NCI-H1092 treated with DMSO at 0.1 percent for 48 hours (cell line): ENCODE data around the gene CACNB3.
"Not testable (repeated sequence)": the region's sequence is repeated elsewhere in the genome, so short reads cannot be mapped to it uniquely, and the experiment has no call there.

Source experiments
- DNase-seq: peaks from one replicate; lab custom pipeline; 2025; lab: John Stamatoyannopoulos, UW

Gene CACNB3

GRCh38 chr12:48854932-48855331, 36.6 kb downstream of the CACNB3 start:
- not testable (repeated sequence) for DNase-seq

- DNase-seq = no peak
These were observed 38.1 kb downstream of the CACNB3 start for GRCh38 chr12:48856379-48856778.

GRCh38 chr12:48857278-48857994, 39.1 kb downstream of the CACNB3 start:
- DNase-seq = no peak

GRCh38 chr12:48858043-48858442, 39.7 kb downstream of the CACNB3 start:
- no peak for DNase-seq

GRCh38 chr12:48859607-48860006, 41.3 kb downstream of the CACNB3 start:
- no peak for DNase-seq

- DNase-seq = not testable (repeated sequence)
These were observed 41.9 kb downstream of the CACNB3 start for GRCh38 chr12:48860236-48860635.

GRCh38 chr12:48861111-48861510, 42.8 kb downstream of the CACNB3 start:
- no peak for DNase-seq

- DNase-seq = no peak
These were observed 44.5 kb downstream of the CACNB3 start for GRCh38 chr12:48862760-48863159.

- DNase-seq = no peak
These were observed 45.0 kb downstream of the CACNB3 start for GRCh38 chr12:48863291-48863690.

- peak; percentile 88 for DNase-seq
These were observed 47.2 kb downstream of the CACNB3 start, which contains the start of gene RND1 for GRCh38 chr12:48865281-48866051. RND1 (minus strand) TSS chr12:48865870; CDS start chr12:48865767, 103 bp downstream.

- no peak for DNase-seq
These were observed 47.9 kb downstream of the CACNB3 start for GRCh38 chr12:48866052-48866711.

GRCh38 chr12:48868451-48868850, 50.2 kb downstream of the CACNB3 start:
- no peak for DNase-seq

- no peak for DNase-seq
These were observed 50.9 kb downstream of the CACNB3 start for GRCh38 chr12:48869191-48869590.

GRCh38 chr12:48873096-48873495, 54.8 kb downstream of the CACNB3 start:
- DNase-seq = no peak

- DNase-seq = not testable (repeated sequence)
These were observed 55.2 kb downstream of the CACNB3 start for GRCh38 chr12:48873534-48873933.

GRCh38 chr12:48875944-48876515, 57.7 kb downstream of the CACNB3 start:
- DNase-seq = no peak
